ENCODE measurements around the gene FAM107B. TPM values are rescaled to one million over a fixed set of nuclear protein-coding genes. Genes with fewer than 3 reads are reported as not detected.

FAM107B gene
- total and polyA plus RNA-seq, 2 of the 4 experiments (the other 2 are of a cell fraction): 26.4 to 27.1 TPM

- peak overlapping the region; percentile 34 for H2BK5ac ChIP-seq (ENCODE audit: low read depth, low read length, poor library complexity, severe bottlenecking)
- no TSS peak for BruUV-seq (replicated peaks)
- no peak for ATAC-seq (ENCODE audit: low read depth)
- TF ChIP-seq CEBPB (IDR thresholded peaks at IDR 0.05; ENCODE audit: low read depth, low read length) (peak; percentile 42; the same call in 1 of the 2 replicates), CHD1 (IDR thresholded peaks at IDR 0.05; ENCODE audit: low read depth, low read length) (no peak), SMC3 (IDR thresholded peaks at IDR 0.05; ENCODE audit: low read depth, low read length) (no peak), MAFK (IDR thresholded peaks at IDR 0.05; ENCODE audit: low read depth, low read length) (peak; percentile 29; the same call in 1 of the 2 replicates), RFX5 (IDR thresholded peaks at IDR 0.05; ENCODE audit: low read depth, low read length) (peak; percentile 94), MXI1 (IDR thresholded peaks at IDR 0.05; ENCODE audit: borderline replicate concordance, low read depth, low read length) (no peak), NFE2L2 (IDR thresholded peaks at IDR 0.05; ENCODE audit: low read depth, low read length) (no peak), POLR2A (IDR thresholded peaks at IDR 0.05; ENCODE audit: low read depth, low read length) (peak; percentile 61; the same call in 1 of the 2 replicates), RAD21 (IDR thresholded peaks at IDR 0.05; ENCODE audit: low read length) (no peak), BHLHE40 (IDR thresholded peaks at IDR 0.05; ENCODE audit: low read depth, low read length) (no peak), ELK1 (IDR thresholded peaks at IDR 0.05; ENCODE audit: borderline replicate concordance, low read depth, low read length) (no peak), MAZ (IDR thresholded peaks at IDR 0.05; ENCODE audit: borderline replicate concordance, low read depth, low read length) (no peak), RCOR1 (IDR thresholded peaks at IDR 0.05; ENCODE audit: insufficient replicate concordance, low read length) (no peak)
- TF ChIP-seq, protein P1, sequence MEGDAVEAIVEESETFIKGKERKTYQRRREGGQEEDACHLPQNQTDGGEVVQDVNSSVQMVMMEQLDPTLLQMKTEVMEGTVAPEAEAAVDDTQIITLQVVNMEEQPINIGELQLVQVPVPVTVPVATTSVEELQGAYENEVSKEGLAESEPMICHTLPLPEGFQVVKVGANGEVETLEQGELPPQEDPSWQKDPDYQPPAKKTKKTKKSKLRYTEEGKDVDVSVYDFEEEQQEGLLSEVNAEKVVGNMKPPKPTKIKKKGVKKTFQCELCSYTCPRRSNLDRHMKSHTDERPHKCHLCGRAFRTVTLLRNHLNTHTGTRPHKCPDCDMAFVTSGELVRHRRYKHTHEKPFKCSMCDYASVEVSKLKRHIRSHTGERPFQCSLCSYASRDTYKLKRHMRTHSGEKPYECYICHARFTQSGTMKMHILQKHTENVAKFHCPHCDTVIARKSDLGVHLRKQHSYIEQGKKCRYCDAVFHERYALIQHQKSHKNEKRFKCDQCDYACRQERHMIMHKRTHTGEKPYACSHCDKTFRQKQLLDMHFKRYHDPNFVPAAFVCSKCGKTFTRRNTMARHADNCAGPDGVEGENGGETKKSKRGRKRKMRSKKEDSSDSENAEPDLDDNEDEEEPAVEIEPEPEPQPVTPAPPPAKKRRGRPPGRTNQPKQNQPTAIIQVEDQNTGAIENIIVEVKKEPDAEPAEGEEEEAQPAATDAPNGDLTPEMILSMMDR (conservative IDR thresholded peaks at IDR 0.05; ENCODE audit: low read depth, low read length): no peak
Measured at GRCh38 chr10:14605231-14605925, 169.3 kb downstream of the FAM107B start.

More at GRCh38 chr10:14605231-14605925, 169.3 kb downstream of the FAM107B start:
- H3K9ac ChIP-seq (ENCODE audit: low read depth, low read length): peak overlapping the region; percentile 88; the same call in 1 of the 2 replicates
- peak overlapping the region; percentile 67 for H3K4me3 ChIP-seq (ENCODE audit: insufficient read depth, low read depth, low read length)
- peaks cover 0 to 41% of the 10 kb centered on the region in 2 experiments; a peak in 2 of 4 replicates for H3K79me1 ChIP-seq (ENCODE audit: low read depth in 1 of 2, low read length in 2 of 2)
- H2AFZ ChIP-seq (replicated peaks; ENCODE audit: low read length, poor library complexity): peak overlapping the region; percentile 52
- H2BK120ac ChIP-seq (ENCODE audit: low read depth, low read length): peak overlapping the region; percentile 90
- peak overlapping the region; percentile 94; the same call in 1 of the 2 replicates for H3K14ac ChIP-seq (replicated peaks; ENCODE audit: low read depth, low read length)
- H4K91ac ChIP-seq (ENCODE audit: insufficient read depth, low read depth, low read length): peak overlapping the region; percentile 78
- DNase-seq: peak; percentile 78
- peak overlapping the region; percentile 58 for H3K56ac ChIP-seq (ENCODE audit: extremely low read depth, insufficient read depth, low read length)
- H3K18ac ChIP-seq (ENCODE audit: low read depth, low read length): peak overlapping the region; percentile 79; the same call in 1 of the 2 replicates
- 83% methylated on average over 1 of the region's 7 CpGs; no CpG with 5 or more reads in 1 of the 2 experiments for WGBS, 2 experiments (ENCODE audit: extremely low coverage in 2 of 2, insufficient read length in 1 of 2)
- H2AK9ac ChIP-seq (replicated peaks; ENCODE audit: low read depth, low read length, poor library complexity): peak overlapping the region; percentile 47
- peaks cover 17% of the 10 kb centered on the region for H3K9me1 ChIP-seq (ENCODE audit: insufficient read depth, low read length)
- CTCF ChIA-PET: interaction anchor here (1.9 kb wide), 1 partner anchor 218 kb away, joined by 6 read pairs; no protein-coding TSS in a partner anchor
- peak overlapping the region; percentile 79 for H3K4ac ChIP-seq (ENCODE audit: low read depth, low read length)
- H3K36me3 ChIP-seq (ENCODE audit: control insufficient read depth, insufficient read depth, low read length): peaks cover 12% of the 10 kb centered on the region
- POLR2A ChIA-PET (ENCODE audit: unreplicated experiment): interaction anchor here (0.6 kb wide), 1 partner anchor 255 kb away, joined by 3 read pairs; no protein-coding TSS in a partner anchor
- in situ Hi-C loops (cut with MboI; ENCODE audit: low sequenced_read_pairs): no loop called here
- H2AK5ac ChIP-seq (ENCODE audit: low read depth, low read length): peak overlapping the region; percentile 76
- no peaks in the 10 kb centered on the region for H3K9me3 ChIP-seq (ENCODE audit: control insufficient read depth, insufficient read depth, low read length)
- peak overlapping the region; percentile 19; the same call in 1 of the 2 replicates for H4K5ac ChIP-seq (ENCODE audit: low read depth, low read length)
- peaks cover 9% of the 10 kb centered on the region for H3K4me1 ChIP-seq (ENCODE audit: control insufficient read depth, insufficient read depth, low read length)
- H3K27me3 ChIP-seq (ENCODE audit: control insufficient read depth, insufficient read depth, low read length): no peaks in the 10 kb centered on the region
- peak overlapping the region; percentile 70; the same call in 1 of the 2 replicates for H3K27ac ChIP-seq (ENCODE audit: insufficient read depth, low read length)
- H4K20me1 ChIP-seq (ENCODE audit: insufficient read depth, low read length): peaks cover 30% of the 10 kb centered on the region
- dilution Hi-C loops (cut with HindIII; ENCODE audit: low sequenced_read_pairs, unreplicated experiment): no loop called here
- peak overlapping the region; percentile 83; the same call in 1 of the 2 replicates for H2BK20ac ChIP-seq (ENCODE audit: low read depth, low read length)
- peak overlapping the region; percentile 62 to 73; a peak in 2 of 4 replicates for H4K8ac ChIP-seq (ENCODE audit: low read depth in 2 of 2, low read length in 2 of 2)
- peak overlapping the region; percentile 99 for H3K23ac ChIP-seq (ENCODE audit: low read depth, low read length)
- peak overlapping the region; percentile 61 for H2BK15ac ChIP-seq (ENCODE audit: low read depth, low read length)
- intact Hi-C loops (cut with micrococcal nuclease): no loop called here
- H3K4me2 ChIP-seq (ENCODE audit: low read depth, low read length): peak overlapping the region; percentile 92

All from IMR-90 (cell line).